GM23338 (cell line): ENCODE results near the gene RIPOR3. TPM values are rescaled to one million over a fixed set of nuclear protein-coding genes. Genes with fewer than 3 reads are reported as not detected.

Experiments used
- ATAC-seq: fragments of 200-7000 bp; cut with Tn5 transposase; 3 replicates; pipeline ENCODE4 v1.9.1; 2020
- DNase-seq: peaks from one replicate; pipeline ENCODE4 v3.0.0-alpha.2; 2015; ENCODE audit warnings: low spot score
- H2AFZ ChIP-seq: fragments of 200-600 bp; sonication (generic); 2 replicates; pipeline ENCODE4 v1.8.0; 2016; ENCODE audit warnings: antibody characterized with exemption, mild to moderate bottlenecking, moderate library complexity
- H3F3A ChIP-seq: fragments of 200-600 bp; sonication (generic); replicated peaks from 2 replicates; pipeline ENCODE4 v1.8.0; 2017; ENCODE audit warnings: antibody characterized with exemption, mixed run types, low read depth
- H3K27ac ChIP-seq: fragments of 200-600 bp; sonication (generic); 2 replicates; pipeline ENCODE4 v1.6.1; 2016; ENCODE audit warnings: low read depth
- H3K27me3 ChIP-seq: fragments of 200-600 bp; sonication (generic); 2 replicates; pipeline ENCODE4 v1.8.0; 2016; ENCODE audit warnings: mild to moderate bottlenecking, mixed run types, moderate library complexity; ENCODE audit not compliant: insufficient read depth
- H3K36me3 ChIP-seq: fragments of 200-600 bp; sonication (generic); 2 replicates; pipeline ENCODE4 v1.8.0; 2016; ENCODE audit warnings: mild to moderate bottlenecking; ENCODE audit not compliant: insufficient read depth
- H3K4me1 ChIP-seq: fragments of 200-600 bp; sonication (generic); 2 replicates; pipeline ENCODE4 v1.8.0; 2016; ENCODE audit warnings: mild to moderate bottlenecking, moderate library complexity; ENCODE audit not compliant: insufficient read depth
- H3K4me2 ChIP-seq: fragments of 200-600 bp; sonication (generic); 2 replicates; pipeline ENCODE4 v1.7.1; 2017; ENCODE audit warnings: mixed run types
- H3K4me3 ChIP-seq: fragments of 200-600 bp; sonication (generic); 2 replicates; pipeline ENCODE4 v1.6.1; 2016; ENCODE audit warnings: mixed run types
- H3K79me2 ChIP-seq: fragments of 200-600 bp; sonication (generic); replicated peaks from 2 replicates; pipeline ENCODE4 v1.8.0; 2017; ENCODE audit warnings: mild to moderate bottlenecking; ENCODE audit not compliant: insufficient read depth
- H3K9me2 ChIP-seq: fragments of 200-600 bp; sonication (generic); 2 replicates; pipeline ENCODE4 v1.8.0; 2017; ENCODE audit not compliant: insufficient read depth
- H4K20me1 ChIP-seq: fragments of 200-600 bp; sonication (generic); replicated peaks from 2 replicates; pipeline ENCODE4 v1.8.0; 2017; ENCODE audit warnings: mild to moderate bottlenecking; ENCODE audit not compliant: insufficient read depth
- H3K27ac Mint-ChIP-seq: 2 replicates; pipeline ENCODE4 v1.8.0; 2020; ENCODE audit warnings: inconsistent platforms, mild to moderate bottlenecking, moderate library complexity, mixed read lengths
- H3K27me3 Mint-ChIP-seq: 3 replicates; pipeline ENCODE4 v1.8.0; 2022; ENCODE audit warnings: low read depth, mild to moderate bottlenecking, moderate library complexity, mixed read lengths, inconsistent platforms; ENCODE audit not compliant: insufficient read depth, poor library complexity
- H3K36me3 Mint-ChIP-seq: 3 replicates; pipeline ENCODE4 v1.8.0; 2021; ENCODE audit warnings: low read depth, mild to moderate bottlenecking, inconsistent platforms, moderate library complexity, mixed read lengths
- H3K4me1 Mint-ChIP-seq: 3 replicates; pipeline ENCODE4 v1.8.0; 2020; ENCODE audit warnings: mild to moderate bottlenecking, inconsistent platforms, mixed read lengths
- H3K4me3 Mint-ChIP-seq: 3 replicates; pipeline ENCODE4 v1.8.0; 2021; ENCODE audit warnings: moderate library complexity, mild to moderate bottlenecking, inconsistent platforms, mixed read lengths
- H3K9me3 Mint-ChIP-seq: 3 replicates; pipeline ENCODE4 v1.8.0; 2020; ENCODE audit warnings: moderate library complexity, mild to moderate bottlenecking, inconsistent platforms, mixed read lengths
- EZH2 ChIP-seq: fragments of 200-600 bp; sonication (generic); IDR thresholded peaks from one replicate; pipeline ENCODE4 v1.8.0; 2017; ENCODE audit warnings: antibody characterized with exemption, mild to moderate bottlenecking, low read depth; ENCODE audit not compliant: unreplicated experiment
- NANOG ChIP-seq: IDR thresholded peaks from 2 replicates; pipeline ENCODE4 v1.6.1; 2016; ENCODE audit warnings: antibody characterized with exemption, borderline replicate concordance
- STAT1 ChIP-seq: IDR thresholded peaks from one replicate; pipeline ENCODE4 v1.6.1; 2016; ENCODE audit warnings: antibody characterized with exemption; ENCODE audit not compliant: unreplicated experiment
- polyA plus RNA-seq: library from polyadenylated mRNA; unstranded; fragments of >200 nt; fragmentation: Nextera tagmentation; extraction: Ambion mirVana; gene quantifications from 2 replicates; pipeline ENCODE4 v1.2.1, GENCODE V29; 2016
- total RNA-seq: library from RNA; depleted of rRNA; stranded (reverse); fragments of >200 nt; shearing (Covaris generic); gene quantifications from 2 replicates; pipeline ENCODE4 v1.2.3, GENCODE V29; 2014
- TF ChIP-seq, protein P1 (sequence below): fragments of 250-450 bp; sonication (Bioruptor Pico); IDR thresholded peaks from 2 replicates; pipeline ENCODE4 v1.5.0; 2020; ENCODE audit warnings: mild to moderate bottlenecking, moderate library complexity
- TF ChIP-seq, protein P2 (sequence below): IDR thresholded peaks from one replicate; pipeline ENCODE4 v1.6.1; 2018; ENCODE audit warnings: antibody characterized with exemption; ENCODE audit not compliant: unreplicated experiment

The RIPOR3 gene
- total and polyA plus RNA-seq, 2 experiments from 2014 or later: 4.9 to 6.3 TPM

DNA sequence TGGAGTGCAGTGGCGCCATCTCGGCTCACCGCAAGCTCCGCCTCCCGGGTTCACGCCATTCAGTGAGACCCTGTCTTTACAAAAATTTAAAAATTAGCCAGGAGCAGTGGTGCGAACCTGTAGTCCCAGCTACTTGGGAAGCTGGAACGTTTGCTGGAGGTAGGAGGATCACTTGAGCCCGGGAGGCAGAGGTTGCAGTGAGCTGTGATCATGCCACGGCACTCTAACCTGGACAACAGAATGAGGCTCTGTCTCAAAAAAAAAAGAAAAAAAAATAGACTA is 34.3 kb upstream of the RIPOR3 start (continued):
- TF ChIP-seq, protein P1, sequence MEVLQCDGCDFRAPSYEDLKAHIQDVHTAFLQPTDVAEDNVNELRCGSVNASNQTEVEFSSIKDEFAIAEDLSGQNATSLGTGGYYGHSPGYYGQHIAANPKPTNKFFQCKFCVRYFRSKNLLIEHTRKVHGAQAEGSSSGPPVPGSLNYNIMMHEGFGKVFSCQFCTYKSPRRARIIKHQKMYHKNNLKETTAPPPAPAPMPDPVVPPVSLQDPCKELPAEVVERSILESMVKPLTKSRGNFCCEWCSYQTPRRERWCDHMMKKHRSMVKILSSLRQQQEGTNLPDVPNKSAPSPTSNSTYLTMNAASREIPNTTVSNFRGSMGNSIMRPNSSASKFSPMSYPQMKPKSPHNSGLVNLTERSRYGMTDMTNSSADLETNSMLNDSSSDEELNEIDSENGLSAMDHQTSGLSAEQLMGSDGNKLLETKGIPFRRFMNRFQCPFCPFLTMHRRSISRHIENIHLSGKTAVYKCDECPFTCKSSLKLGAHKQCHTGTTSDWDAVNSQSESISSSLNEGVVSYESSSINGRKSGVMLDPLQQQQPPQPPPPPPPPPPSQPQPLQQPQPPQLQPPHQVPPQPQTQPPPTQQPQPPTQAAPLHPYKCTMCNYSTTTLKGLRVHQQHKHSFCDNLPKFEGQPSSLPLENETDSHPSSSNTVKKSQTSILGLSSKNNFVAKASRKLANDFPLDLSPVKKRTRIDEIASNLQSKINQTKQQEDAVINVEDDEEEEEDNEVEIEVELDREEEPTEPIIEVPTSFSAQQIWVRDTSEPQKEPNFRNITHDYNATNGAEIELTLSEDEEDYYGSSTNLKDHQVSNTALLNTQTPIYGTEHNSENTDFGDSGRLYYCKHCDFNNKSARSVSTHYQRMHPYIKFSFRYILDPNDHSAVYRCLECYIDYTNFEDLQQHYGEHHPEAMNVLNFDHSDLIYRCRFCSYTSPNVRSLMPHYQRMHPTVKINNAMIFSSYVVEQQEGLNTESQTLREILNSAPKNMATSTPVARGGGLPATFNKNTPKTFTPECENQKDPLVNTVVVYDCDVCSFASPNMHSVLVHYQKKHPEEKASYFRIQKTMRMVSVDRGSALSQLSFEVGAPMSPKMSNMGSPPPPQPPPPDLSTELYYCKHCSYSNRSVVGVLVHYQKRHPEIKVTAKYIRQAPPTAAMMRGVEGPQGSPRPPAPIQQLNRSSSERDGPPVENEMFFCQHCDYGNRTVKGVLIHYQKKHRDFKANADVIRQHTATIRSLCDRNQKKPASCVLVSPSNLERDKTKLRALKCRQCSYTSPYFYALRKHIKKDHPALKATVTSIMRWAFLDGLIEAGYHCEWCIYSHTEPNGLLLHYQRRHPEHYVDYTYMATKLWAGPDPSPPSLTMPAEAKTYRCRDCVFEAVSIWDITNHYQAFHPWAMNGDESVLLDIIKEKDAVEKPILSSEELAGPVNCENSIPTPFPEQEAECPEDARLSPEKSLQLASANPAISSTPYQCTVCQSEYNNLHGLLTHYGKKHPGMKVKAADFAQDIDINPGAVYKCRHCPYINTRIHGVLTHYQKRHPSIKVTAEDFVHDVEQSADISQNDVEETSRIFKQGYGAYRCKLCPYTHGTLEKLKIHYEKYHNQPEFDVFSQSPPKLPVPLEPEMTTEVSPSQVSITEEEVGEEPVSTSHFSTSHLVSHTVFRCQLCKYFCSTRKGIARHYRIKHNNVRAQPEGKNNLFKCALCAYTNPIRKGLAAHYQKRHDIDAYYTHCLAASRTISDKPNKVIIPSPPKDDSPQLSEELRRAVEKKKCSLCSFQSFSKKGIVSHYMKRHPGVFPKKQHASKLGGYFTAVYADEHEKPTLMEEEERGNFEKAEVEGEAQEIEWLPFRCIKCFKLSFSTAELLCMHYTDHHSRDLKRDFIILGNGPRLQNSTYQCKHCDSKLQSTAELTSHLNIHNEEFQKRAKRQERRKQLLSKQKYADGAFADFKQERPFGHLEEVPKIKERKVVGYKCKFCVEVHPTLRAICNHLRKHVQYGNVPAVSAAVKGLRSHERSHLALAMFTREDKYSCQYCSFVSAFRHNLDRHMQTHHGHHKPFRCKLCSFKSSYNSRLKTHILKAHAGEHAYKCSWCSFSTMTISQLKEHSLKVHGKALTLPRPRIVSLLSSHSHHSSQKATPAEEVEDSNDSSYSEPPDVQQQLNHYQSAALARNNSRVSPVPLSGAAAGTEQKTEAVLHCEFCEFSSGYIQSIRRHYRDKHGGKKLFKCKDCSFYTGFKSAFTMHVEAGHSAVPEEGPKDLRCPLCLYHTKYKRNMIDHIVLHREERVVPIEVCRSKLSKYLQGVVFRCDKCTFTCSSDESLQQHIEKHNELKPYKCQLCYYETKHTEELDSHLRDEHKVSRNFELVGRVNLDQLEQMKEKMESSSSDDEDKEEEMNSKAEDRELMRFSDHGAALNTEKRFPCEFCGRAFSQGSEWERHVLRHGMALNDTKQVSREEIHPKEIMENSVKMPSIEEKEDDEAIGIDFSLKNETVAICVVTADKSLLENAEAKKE (CRISPR knock-in tag): no peak
- TF ChIP-seq NANOG (no peak), STAT1 (no peak)

DNA sequence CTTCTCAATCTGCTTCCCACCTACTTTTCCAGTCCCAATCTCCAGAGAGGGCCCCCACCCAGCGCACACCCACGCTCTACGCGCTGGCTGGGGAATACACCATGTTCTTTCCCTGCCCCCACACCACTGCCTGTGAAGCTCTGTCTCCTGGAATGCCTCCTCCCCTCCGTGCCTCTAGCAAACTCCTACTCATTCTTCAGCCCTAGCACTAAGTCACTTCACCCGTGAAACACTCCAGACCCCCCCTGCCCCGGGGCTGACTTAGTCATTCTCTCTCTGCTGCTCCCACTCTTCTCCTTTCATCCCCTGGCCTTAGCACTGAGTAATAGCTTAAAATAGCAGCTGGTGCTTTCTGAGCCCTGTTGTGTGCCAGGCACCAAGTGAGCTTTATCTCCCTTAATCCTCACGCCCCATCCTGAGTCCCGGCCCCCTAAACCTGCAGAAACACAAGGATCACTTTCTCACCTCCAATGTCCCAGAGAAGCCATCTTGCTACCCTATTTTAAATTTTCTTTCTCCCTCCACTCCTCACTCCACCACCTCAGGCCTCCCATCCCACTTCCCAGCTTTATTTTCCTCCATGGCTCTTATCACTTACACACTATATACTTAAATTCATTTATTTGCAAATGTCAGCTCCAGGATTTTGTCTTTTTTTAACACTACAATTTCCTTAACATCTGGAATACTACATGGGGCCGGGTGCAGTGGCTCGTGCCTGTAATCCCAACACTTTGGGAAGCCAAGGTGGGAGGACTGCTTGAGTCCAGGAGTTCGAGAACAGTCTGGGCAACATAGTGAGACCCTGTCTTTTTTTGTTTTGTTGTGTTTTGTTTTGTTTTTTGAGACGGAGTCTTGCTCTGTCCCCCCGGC is 33.7 kb upstream of the RIPOR3 start:
- Histone ChIP-seq H3K4me2 (peak overlapping the region; percentile 70), H3K27ac (peak overlapping the region; percentile 75; the same call in 1 of the 2 replicates), H3K9me2 (no peaks in the 10 kb centered on the region), H3K79me2 (no peaks in the 10 kb centered on the region), H3K4me1 (peaks cover 30% of the 10 kb centered on the region), H3K27me3 (no peaks in the 10 kb centered on the region), H3F3A (peaks cover 9% of the 10 kb centered on the region; the same call in 1 of the 2 replicates), H2AFZ (peak overlapping the region; percentile 98), H4K20me1 (no peaks in the 10 kb centered on the region), H3K36me3 (no peaks in the 10 kb centered on the region), H3K4me3 (0 out of 2 replicates have a peak overlapping the region, but pooled peaks have one; percentile 35)
- Mint-ChIP-seq H3K4me1 (peaks cover 14% of the 10 kb centered on the region), H3K27ac (no peak overlapping the region), H3K27me3 (peaks cover 4% of the 10 kb centered on the region), H3K4me3 (no peak overlapping the region), H3K36me3 (no peaks in the 10 kb centered on the region), H3K9me3 (no peaks in the 10 kb centered on the region)
- peak; percentile 62 for DNase-seq
- TF ChIP-seq, protein P2, sequence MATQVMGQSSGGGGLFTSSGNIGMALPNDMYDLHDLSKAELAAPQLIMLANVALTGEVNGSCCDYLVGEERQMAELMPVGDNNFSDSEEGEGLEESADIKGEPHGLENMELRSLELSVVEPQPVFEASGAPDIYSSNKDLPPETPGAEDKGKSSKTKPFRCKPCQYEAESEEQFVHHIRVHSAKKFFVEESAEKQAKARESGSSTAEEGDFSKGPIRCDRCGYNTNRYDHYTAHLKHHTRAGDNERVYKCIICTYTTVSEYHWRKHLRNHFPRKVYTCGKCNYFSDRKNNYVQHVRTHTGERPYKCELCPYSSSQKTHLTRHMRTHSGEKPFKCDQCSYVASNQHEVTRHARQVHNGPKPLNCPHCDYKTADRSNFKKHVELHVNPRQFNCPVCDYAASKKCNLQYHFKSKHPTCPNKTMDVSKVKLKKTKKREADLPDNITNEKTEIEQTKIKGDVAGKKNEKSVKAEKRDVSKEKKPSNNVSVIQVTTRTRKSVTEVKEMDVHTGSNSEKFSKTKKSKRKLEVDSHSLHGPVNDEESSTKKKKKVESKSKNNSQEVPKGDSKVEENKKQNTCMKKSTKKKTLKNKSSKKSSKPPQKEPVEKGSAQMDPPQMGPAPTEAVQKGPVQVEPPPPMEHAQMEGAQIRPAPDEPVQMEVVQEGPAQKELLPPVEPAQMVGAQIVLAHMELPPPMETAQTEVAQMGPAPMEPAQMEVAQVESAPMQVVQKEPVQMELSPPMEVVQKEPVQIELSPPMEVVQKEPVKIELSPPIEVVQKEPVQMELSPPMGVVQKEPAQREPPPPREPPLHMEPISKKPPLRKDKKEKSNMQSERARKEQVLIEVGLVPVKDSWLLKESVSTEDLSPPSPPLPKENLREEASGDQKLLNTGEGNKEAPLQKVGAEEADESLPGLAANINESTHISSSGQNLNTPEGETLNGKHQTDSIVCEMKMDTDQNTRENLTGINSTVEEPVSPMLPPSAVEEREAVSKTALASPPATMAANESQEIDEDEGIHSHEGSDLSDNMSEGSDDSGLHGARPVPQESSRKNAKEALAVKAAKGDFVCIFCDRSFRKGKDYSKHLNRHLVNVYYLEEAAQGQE: no peak
- no peak for TF ChIP-seq EZH2
- ATAC-seq: peak; percentile 93
